Measurements from ENCODE around the gene NODAL. TPM values are rescaled to one million over a fixed set of nuclear protein-coding genes. Genes with fewer than 3 reads are reported as not detected.

Gene NODAL
- total and polyA plus RNA-seq, 2 experiments from 2014 or later, result 11.2 to 28.4 TPM

DNA sequence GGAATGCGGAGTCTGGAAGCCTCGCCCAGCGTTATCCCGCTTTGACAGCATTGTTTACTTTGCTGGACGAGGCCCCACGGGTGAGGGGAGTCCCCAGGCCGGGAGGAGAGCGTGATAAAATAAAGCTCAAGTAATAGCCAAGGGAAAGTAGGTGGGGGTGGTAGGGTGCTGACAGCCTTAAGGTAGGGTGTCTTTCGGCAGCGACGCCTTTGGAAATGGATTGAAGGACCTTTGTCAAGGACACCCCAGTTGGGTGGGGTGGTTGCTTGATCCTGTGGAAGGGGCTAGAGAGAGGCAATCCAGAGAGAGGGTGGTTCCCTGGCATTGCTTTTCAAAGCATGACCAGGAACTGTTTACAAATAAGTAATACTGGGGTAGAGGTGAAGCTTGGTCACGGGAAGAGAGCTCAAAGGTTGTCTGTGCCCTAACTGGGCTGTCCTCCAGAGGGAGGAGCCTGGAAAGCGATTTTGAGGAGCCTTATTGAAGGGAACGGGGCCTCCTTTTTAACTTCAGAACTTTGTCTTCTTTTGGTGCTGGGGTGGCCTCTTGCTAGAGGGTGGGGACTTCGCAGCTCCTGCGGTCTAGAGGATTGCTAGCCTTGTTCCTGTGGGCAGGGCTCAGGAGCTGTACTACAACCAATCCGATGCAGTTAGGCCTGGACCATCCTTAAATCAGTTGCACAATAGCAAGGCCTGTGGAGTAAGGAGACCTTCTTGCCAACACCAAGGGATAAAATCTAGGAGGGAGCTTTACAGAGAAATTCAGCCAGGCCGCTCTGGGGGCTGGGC, 36.2 kb downstream of the NODAL start:
- Histone ChIP-seq H3K27me3 (ENCODE audit: insufficient read depth) (no peaks in the 10 kb centered on the region), H3K4me1 (ENCODE audit: insufficient read depth) (peaks cover 32% of the 10 kb centered on the region), H3K4me3 (peak overlapping the region; percentile 96), H3K36me3 (ENCODE audit: insufficient read depth) (no peaks in the 10 kb centered on the region; the same call in 1 of the 2 replicates), H3K79me2 (replicated peaks; ENCODE audit: insufficient read depth) (peaks cover 52% of the 10 kb centered on the region), H3K9me2 (ENCODE audit: insufficient read depth) (no peaks in the 10 kb centered on the region), H3F3A (replicated peaks; ENCODE audit: low read depth) (peaks cover 20% of the 10 kb centered on the region; the same call in 1 of the 2 replicates), H3K27ac (ENCODE audit: low read depth) (no peak overlapping the region), H2AFZ (no peak overlapping the region), H4K20me1 (replicated peaks; ENCODE audit: insufficient read depth) (peaks cover 44% of the 10 kb centered on the region), H3K4me2 (peak overlapping the region; percentile 100)
- ATAC-seq (peak; percentile 21), DNase-seq (ENCODE audit: low spot score) (peak; percentile 52)
- Mint-ChIP-seq H3K27ac (peak overlapping the region; percentile 93), H3K9me3 (peaks cover 6% of the 10 kb centered on the region; the same call in 2 of the 3 replicates), H3K4me3 (peak overlapping the region; percentile 97), H3K36me3 (ENCODE audit: low read depth) (peaks cover 40% of the 10 kb centered on the region), H3K27me3 (ENCODE audit: insufficient read depth, low read depth, poor library complexity) (peaks cover 8% of the 10 kb centered on the region), H3K4me1 (peaks cover 38% of the 10 kb centered on the region)
- TF ChIP-seq ZNF331 (CRISPR knock-in tag; IDR thresholded peaks at IDR 0.05; ENCODE audit: low read depth) (no peak), CREB1 (CRISPR knock-in tag; IDR thresholded peaks at IDR 0.05; ENCODE audit: low read depth) (no peak), ZNF462 (CRISPR knock-in tag; IDR thresholded peaks at IDR 0.05) (no peak), ZNF114 (CRISPR knock-in tag; IDR thresholded peaks at IDR 0.05) (no peak)

- peaks cover 47% of the 10 kb centered on the region for H3K79me2 ChIP-seq (replicated peaks; ENCODE audit: insufficient read depth)
- H4K20me1 ChIP-seq (replicated peaks; ENCODE audit: insufficient read depth), result peaks cover 39% of the 10 kb centered on the region
- peaks cover 20% of the 10 kb centered on the region; the same call in 1 of the 2 replicates for H3F3A ChIP-seq (replicated peaks; ENCODE audit: low read depth)
- H3K27ac ChIP-seq (ENCODE audit: low read depth), result no peak overlapping the region
- H3K4me1 ChIP-seq (ENCODE audit: insufficient read depth), result peaks cover 27% of the 10 kb centered on the region
- peaks cover 6% of the 10 kb centered on the region; the same call in 2 of the 3 replicates for H3K9me3 Mint-ChIP-seq
- H3K36me3 ChIP-seq (ENCODE audit: insufficient read depth), result no peaks in the 10 kb centered on the region; the same call in 1 of the 2 replicates
- H3K27me3 ChIP-seq (ENCODE audit: insufficient read depth), result no peaks in the 10 kb centered on the region
- peak overlapping the region; percentile 96 for H3K4me3 ChIP-seq
- no peaks in the 10 kb centered on the region for H3K9me2 ChIP-seq (ENCODE audit: insufficient read depth)
- peak overlapping the region; percentile 100 for H3K4me2 ChIP-seq
- H3K27me3 Mint-ChIP-seq (ENCODE audit: insufficient read depth, low read depth, poor library complexity), result peaks cover 8% of the 10 kb centered on the region
- peaks cover 36% of the 10 kb centered on the region for H3K4me1 Mint-ChIP-seq
- no peak overlapping the region for H2AFZ ChIP-seq
- no peak for ATAC-seq
- DNase-seq (ENCODE audit: low spot score), result peak; percentile 40
- peak overlapping the region; percentile 97 for H3K4me3 Mint-ChIP-seq
- peak overlapping the region; percentile 93 for H3K27ac Mint-ChIP-seq
- peaks cover 38% of the 10 kb centered on the region for H3K36me3 Mint-ChIP-seq (ENCODE audit: low read depth)
- TF ChIP-seq ZNF331 (CRISPR knock-in tag; IDR thresholded peaks at IDR 0.05; ENCODE audit: low read depth), result no peak
- no peak for TF ChIP-seq REST (IDR thresholded peaks at IDR 0.05; ENCODE audit: unreplicated experiment)
- TF ChIP-seq CREB1 (CRISPR knock-in tag; IDR thresholded peaks at IDR 0.05; ENCODE audit: low read depth), result no peak
These were observed 36.8 kb downstream of the NODAL start for GRCh38 chr10:70404787-70405036.

All from GM23338 (cell line).